Measurements from ENCODE around the gene SENP5. TPM values are rescaled to one million over a fixed set of nuclear protein-coding genes. Genes with fewer than 3 reads are reported as not detected.

SENP5 gene
- total RNA-seq, 1 experiment from 2014 or later = 52.3 TPM

DNA sequence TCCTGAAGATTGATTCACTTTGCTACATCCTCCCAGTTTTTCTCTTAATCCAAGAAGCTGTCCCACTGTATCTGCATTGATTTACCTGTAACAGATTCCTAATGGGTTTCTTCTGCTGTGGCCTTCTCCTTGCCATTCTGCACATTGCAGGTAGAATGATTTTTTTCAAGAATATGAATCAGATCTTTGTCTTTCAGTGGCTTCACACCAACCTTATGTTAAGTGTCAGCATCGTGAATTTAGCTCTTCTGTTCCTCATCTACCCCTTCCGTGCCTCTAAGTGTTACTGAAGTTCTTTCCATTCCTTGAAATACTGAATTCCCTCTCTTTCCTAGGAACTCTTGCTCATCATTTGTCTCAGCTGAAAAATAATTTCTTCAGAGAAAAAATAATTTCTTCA, 7.5 kb downstream of the SENP5 start:
- Histone ChIP-seq H3K27ac (no peak overlapping the region), H3K4me3 (no peak overlapping the region), H2AFZ (no peak overlapping the region), H3K36me3 (ENCODE audit: low read depth) (0 out of 2 replicates have a peak, but pooled peaks cover 6% of the 10 kb centered on the region), H3K27me3 (ENCODE audit: insufficient read depth, low read depth) (no peaks in the 10 kb centered on the region), H3K4me1 (replicated peaks; ENCODE audit: insufficient read depth) (no peaks in the 10 kb centered on the region), H3K9me3 (ENCODE audit: insufficient read depth, low read depth) (no peaks in the 10 kb centered on the region), H3K9me2 (ENCODE audit: insufficient read depth) (no peaks in the 10 kb centered on the region), H3F3A (ENCODE audit: insufficient read depth, low read depth) (peaks cover 12% of the 10 kb centered on the region; the same call in 1 of the 2 replicates), H4K20me1 (ENCODE audit: insufficient read depth) (peaks cover 85% of the 10 kb centered on the region), H3K79me2 (ENCODE audit: low read depth) (peaks cover 99% of the 10 kb centered on the region), H3K4me2 (no peak overlapping the region)
- CTCF ChIA-PET = interaction anchor here (0.7 kb wide), 1 partner anchor 200 kb away, joined by 6 read pairs; no protein-coding TSS in a partner anchor
- no peak for DNase-seq
- TF ChIP-seq, protein P1, sequence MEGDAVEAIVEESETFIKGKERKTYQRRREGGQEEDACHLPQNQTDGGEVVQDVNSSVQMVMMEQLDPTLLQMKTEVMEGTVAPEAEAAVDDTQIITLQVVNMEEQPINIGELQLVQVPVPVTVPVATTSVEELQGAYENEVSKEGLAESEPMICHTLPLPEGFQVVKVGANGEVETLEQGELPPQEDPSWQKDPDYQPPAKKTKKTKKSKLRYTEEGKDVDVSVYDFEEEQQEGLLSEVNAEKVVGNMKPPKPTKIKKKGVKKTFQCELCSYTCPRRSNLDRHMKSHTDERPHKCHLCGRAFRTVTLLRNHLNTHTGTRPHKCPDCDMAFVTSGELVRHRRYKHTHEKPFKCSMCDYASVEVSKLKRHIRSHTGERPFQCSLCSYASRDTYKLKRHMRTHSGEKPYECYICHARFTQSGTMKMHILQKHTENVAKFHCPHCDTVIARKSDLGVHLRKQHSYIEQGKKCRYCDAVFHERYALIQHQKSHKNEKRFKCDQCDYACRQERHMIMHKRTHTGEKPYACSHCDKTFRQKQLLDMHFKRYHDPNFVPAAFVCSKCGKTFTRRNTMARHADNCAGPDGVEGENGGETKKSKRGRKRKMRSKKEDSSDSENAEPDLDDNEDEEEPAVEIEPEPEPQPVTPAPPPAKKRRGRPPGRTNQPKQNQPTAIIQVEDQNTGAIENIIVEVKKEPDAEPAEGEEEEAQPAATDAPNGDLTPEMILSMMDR (conservative IDR thresholded peaks at IDR 0.05) = no peak
- no peak for TF ChIP-seq EZH2 (IDR thresholded peaks at IDR 0.05; ENCODE audit: low read depth)
- POLR2A ChIA-PET (ENCODE audit: unreplicated experiment) = interaction anchor here (0.7 to 0.8 kb wide), 4 partner anchors 82 to 836 kb away, joined by 3 to 17 read pairs (median 4); partner anchors contain the start of genes PAK2 and PCYT1A
- BruUV-seq (replicated peaks) = no TSS peak
- intact Hi-C loops (cut with micrococcal nuclease; ENCODE audit: unreplicated experiment) = no loop called here

DNA sequence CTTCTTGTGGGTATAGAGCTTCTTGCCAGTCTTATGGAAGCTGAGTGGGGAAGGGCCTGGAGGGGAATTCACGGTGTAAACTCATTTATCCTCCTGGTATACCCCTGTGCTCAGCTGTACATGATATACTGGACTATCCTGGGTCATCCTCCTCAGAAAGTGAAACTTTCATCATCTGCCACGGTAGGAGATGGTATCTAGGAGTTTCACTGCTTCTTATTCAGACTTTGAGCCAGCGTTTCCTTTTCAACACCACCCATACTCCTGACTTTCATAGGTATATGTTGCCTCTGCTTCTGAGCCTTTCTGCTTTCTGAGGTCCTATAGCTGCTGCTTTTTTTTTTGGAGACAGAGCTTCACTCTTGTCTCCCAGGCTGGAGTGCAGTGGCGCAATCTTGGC, 15.6 kb downstream of the SENP5 start:
- Histone ChIP-seq H3K27me3 (ENCODE audit: insufficient read depth, low read depth) (no peaks in the 10 kb centered on the region), H3K4me3 (no peak overlapping the region), H3K27ac (no peak overlapping the region), H3K79me2 (ENCODE audit: low read depth) (peaks cover 80% of the 10 kb centered on the region), H3K36me3 (ENCODE audit: low read depth) (peaks cover 22% of the 10 kb centered on the region), H3K9me3 (ENCODE audit: insufficient read depth, low read depth) (no peaks in the 10 kb centered on the region), H2AFZ (no peak overlapping the region), H3K4me1 (replicated peaks; ENCODE audit: insufficient read depth) (no peaks in the 10 kb centered on the region), H3K9me2 (ENCODE audit: insufficient read depth) (no peaks in the 10 kb centered on the region), H3F3A (ENCODE audit: insufficient read depth, low read depth) (peaks cover 7% of the 10 kb centered on the region; the same call in 1 of the 2 replicates), H4K20me1 (ENCODE audit: insufficient read depth) (peaks cover 48% of the 10 kb centered on the region), H3K4me2 (no peak overlapping the region)
- intact Hi-C loops (cut with micrococcal nuclease; ENCODE audit: unreplicated experiment) = no loop called here
- no peak for TF ChIP-seq EZH2 (IDR thresholded peaks at IDR 0.05; ENCODE audit: low read depth)
- TF ChIP-seq, protein P1 (conservative IDR thresholded peaks at IDR 0.05) = no peak
- CTCF ChIA-PET = no interaction called here
- POLR2A ChIA-PET (ENCODE audit: unreplicated experiment) = interaction anchor here (1.0 kb wide), 1 partner anchor 105 kb away, joined by 6 read pairs; no protein-coding TSS in a partner anchor
- BruUV-seq (replicated peaks) = no TSS peak
- DNase-seq = no peak

DNA sequence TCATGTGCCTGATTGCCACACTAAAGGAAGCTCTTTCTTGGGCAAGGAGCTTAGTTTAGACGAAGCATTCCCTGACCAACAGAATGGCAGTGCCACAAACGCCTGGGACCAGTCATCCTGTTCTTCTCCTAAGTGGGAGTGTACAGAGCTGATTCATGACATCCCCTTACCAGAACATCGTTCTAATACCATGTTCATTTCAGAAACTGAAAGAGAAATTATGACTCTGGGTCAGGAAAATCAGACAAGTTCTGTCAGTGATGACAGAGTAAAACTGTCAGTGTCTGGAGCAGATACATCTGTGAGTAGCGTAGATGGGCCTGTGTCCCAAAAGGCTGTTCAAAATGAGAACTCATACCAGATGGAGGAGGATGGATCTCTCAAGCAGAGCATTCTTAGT, 18.4 kb downstream of the SENP5 start:
- no peak for DNase-seq
- Histone ChIP-seq H4K20me1 (ENCODE audit: insufficient read depth) (peaks cover 32% of the 10 kb centered on the region), H3K79me2 (ENCODE audit: low read depth) (peaks cover 69% of the 10 kb centered on the region), H3K4me3 (no peak overlapping the region), H3K27me3 (ENCODE audit: insufficient read depth, low read depth) (no peaks in the 10 kb centered on the region), H3F3A (ENCODE audit: insufficient read depth, low read depth) (peaks cover 16% of the 10 kb centered on the region; the same call in 1 of the 2 replicates), H3K9me3 (ENCODE audit: insufficient read depth, low read depth) (no peaks in the 10 kb centered on the region), H3K4me1 (replicated peaks; ENCODE audit: insufficient read depth) (no peaks in the 10 kb centered on the region), H3K4me2 (no peak overlapping the region), H3K27ac (no peak overlapping the region), H2AFZ (no peak overlapping the region), H3K9me2 (ENCODE audit: insufficient read depth) (no peaks in the 10 kb centered on the region), H3K36me3 (ENCODE audit: low read depth) (peaks cover 19% of the 10 kb centered on the region)
- POLR2A ChIA-PET (ENCODE audit: unreplicated experiment) = no interaction called here
- intact Hi-C loops (cut with micrococcal nuclease; ENCODE audit: unreplicated experiment) = no loop called here
- no TSS peak for BruUV-seq (replicated peaks)
- TF ChIP-seq, protein P1 (conservative IDR thresholded peaks at IDR 0.05) = no peak
- TF ChIP-seq EZH2 (IDR thresholded peaks at IDR 0.05; ENCODE audit: low read depth) = no peak
- CTCF ChIA-PET = no interaction called here
